Mononuclear cell (primary cell): ENCODE results near the gene ATXN7L1. TPM values are rescaled to one million over a fixed set of nuclear protein-coding genes. Genes with fewer than 3 reads are reported as not detected.
"Not testable (repeated sequence)": the region's sequence is repeated elsewhere in the genome, so short reads cannot be mapped to it uniquely, and the experiment has no call there.

Experiments
- H3K27me3 ChIP-seq: 2 replicates; pipeline ENCODE4 v1.6.0; 2011; ENCODE audit warnings: low read length, control low read depth; ENCODE audit not compliant: insufficient read depth
- H3K4me1 ChIP-seq: 2 replicates; pipeline ENCODE4 v1.5.1; 2011; ENCODE audit warnings: mild to moderate bottlenecking, low read length, control low read depth; ENCODE audit not compliant: insufficient read depth
- H3K4me3 ChIP-seq: 2 replicates; pipeline ENCODE4 v1.5.1; 2011; ENCODE audit warnings: mild to moderate bottlenecking, low read length, moderate library complexity
- H3K9me3 ChIP-seq: 2 replicates; pipeline ENCODE4 v1.5.1; 2011; ENCODE audit warnings: low read depth, mild to moderate bottlenecking, control low read depth, low read length
- total RNA-seq: library from RNA; depleted of rRNA; stranded (reverse); fragments of >200 nt; gene quantifications from one replicate; pipeline ENCODE4 v1.2.3, GENCODE V29; 2012

ATXN7L1 gene
- total RNA-seq, 1 donor = 7.1 TPM

DNA sequence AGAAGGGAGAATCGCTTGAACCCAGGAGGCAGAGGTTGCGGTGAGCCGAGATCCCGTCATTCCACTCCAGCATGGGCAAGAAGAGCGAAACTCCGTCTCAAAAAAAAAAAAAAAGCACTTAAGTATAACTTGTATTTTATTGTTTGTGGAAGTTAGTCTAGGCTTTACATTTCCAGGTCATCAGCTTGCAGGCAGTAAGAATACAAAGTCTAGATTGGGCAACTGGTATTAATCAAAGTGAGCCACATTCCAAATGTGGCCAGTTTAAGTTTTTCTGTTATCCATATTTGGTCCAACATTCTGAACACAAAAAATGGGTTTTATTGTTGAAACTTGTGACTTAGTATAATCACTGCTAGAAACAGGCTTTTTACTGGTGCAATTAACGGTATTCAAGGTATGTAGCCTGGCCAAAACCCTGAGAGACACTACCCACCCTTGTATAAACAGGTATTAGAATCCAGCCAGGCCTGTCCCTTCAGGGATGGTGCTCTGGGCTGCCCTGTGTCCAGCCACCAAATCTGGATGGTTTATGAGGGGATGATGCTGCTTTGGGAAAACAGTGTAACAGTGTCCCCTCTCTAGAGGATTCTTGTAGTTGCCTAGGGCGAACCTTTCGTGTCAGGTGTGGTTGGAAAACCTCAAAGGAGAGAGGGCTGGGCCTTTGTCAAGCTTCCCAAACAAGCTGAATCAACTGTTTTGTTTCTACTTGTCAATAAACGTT, 173.0 kb downstream of the ATXN7L1 start:
- no peaks in the 10 kb centered on the region for H3K27me3 ChIP-seq
- peaks cover 13% of the 10 kb centered on the region for H3K4me1 ChIP-seq
- no peak overlapping the region for H3K4me3 ChIP-seq
- H3K9me3 ChIP-seq = no peaks in the 10 kb centered on the region

DNA sequence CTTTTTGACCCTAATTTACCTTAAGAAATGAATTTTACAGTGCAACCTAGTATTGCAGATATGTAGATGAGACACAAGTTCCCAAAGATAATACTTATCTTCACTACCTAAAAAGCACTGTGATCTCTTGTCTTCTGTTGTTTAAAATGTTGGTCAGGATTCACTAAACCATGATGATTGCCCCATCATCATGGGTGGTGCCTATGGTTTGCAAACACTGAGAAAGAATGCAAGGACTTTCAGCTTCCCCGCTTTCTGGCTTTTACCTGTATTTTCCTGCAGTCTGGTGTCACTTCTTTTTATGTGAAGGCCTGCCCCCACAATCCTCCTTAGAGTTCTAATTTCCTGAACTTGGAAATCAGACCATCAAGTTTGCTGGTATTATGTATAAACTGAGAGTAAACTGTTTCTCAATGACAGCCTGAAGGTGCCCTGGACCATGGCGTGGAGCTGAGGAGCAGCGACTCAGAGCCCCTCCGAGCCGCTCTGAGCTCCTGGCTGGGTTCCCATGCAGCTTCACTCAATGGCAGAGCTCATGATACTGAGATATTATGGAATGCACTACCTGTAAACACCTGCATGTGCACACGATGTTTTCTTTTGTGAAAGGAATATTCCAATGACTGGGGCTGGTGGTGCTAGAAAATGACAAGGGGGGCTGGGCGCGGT, 176.7 kb downstream of the ATXN7L1 start:
- no peak overlapping the region for H3K4me3 ChIP-seq
- no peaks in the 10 kb centered on the region for H3K4me1 ChIP-seq
- no peaks in the 10 kb centered on the region for H3K9me3 ChIP-seq
- no peaks in the 10 kb centered on the region for H3K27me3 ChIP-seq

DNA sequence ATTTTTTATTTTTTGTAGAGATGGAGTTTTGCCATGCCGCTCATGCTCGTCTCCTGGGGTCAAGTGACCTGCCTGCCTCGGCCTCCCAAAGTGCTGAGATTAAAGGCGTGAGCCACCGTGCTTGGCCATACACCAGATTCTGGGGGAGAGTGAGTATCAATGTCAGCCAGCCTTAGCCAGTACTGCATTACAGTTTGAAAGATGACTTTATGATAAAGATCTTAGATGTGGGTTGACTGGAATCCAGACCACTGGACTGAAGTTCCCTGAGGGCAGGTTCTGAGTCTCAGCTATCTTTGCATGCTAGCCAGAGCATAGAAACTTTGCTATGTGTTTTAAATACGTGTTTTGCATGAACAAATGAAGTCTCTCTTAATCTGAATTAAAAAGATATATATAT, 177.9 kb downstream of the ATXN7L1 start:
- Histone ChIP-seq H3K9me3 (no peaks in the 10 kb centered on the region), H3K4me3 (no peak overlapping the region)

DNA sequence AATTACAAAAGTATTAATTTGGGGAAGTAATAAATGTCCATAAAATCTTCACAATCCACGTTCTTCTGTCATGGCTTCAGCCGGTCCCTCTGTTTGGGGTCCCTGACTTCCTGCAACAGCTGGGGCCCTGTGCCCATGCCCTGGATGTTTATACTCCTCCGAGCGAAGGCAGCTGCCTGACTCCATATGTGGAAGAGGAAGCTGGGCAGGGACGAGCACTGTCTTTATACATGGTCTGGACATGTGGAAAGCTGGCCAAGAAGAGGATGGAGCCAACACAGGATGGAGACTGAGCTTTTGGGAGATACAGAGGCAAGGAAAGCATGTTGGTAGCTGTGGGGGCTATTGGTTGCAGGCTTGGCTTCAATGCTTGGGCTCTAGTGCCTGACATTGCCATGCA, 178.6 kb downstream of the ATXN7L1 start:
- Histone ChIP-seq H3K9me3 (no peaks in the 10 kb centered on the region), H3K27me3 (no peaks in the 10 kb centered on the region), H3K4me3 (no peak overlapping the region), H3K4me1 (peaks cover 11% of the 10 kb centered on the region)

More for the DNA sequence above, 177.9 kb downstream of the ATXN7L1 start:
- H3K27me3 ChIP-seq = no peaks in the 10 kb centered on the region
- peaks cover 4% of the 10 kb centered on the region for H3K4me1 ChIP-seq

DNA sequence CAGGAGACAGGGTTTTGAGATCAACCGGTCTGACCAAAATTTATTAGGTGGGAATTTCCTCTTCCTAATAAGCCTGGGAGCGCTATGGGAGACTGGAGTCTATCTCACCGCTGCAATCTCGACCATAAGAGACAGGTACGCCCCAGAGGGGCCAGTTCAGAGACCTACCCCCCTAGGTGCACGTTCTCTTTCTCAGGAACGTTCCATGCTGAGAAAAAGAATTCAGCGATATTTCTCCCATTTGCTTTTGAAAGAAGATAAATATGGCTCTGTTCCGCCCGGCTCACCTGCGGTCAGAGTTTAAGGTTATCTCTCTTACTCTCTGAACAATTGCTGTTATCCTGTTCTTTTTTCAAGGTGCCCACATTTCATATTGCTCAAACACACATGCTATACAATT, 179.2 kb downstream of the ATXN7L1 start:
- H3K9me3 ChIP-seq, H3K27me3 ChIP-seq, H3K4me3 ChIP-seq: not testable (repeated sequence)
- peaks cover 16% of the 10 kb centered on the region for H3K4me1 ChIP-seq

DNA sequence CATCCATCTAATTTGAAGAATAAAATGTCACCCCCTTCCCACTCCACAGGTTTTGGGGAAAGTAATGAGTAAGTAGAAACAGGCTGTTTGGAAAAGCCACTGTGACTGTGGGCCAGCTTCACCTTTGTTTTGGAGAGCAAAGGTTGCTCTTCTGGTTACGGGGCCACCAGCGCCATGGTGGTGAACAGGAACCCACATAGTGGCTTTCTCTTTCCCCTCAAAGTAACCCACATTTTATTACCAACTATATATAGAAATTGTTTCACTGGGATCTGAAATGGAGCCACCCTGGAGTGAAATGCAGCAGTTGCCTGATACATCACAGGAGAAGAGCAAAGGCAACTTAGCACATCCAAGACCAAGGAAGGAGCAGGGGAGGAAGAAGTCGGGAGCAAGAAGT, 182.8 kb downstream of the ATXN7L1 start:
- no peak overlapping the region for H3K4me3 ChIP-seq
- no peaks in the 10 kb centered on the region for H3K27me3 ChIP-seq
- H3K9me3 ChIP-seq = no peaks in the 10 kb centered on the region
- peaks cover 26% of the 10 kb centered on the region for H3K4me1 ChIP-seq

DNA sequence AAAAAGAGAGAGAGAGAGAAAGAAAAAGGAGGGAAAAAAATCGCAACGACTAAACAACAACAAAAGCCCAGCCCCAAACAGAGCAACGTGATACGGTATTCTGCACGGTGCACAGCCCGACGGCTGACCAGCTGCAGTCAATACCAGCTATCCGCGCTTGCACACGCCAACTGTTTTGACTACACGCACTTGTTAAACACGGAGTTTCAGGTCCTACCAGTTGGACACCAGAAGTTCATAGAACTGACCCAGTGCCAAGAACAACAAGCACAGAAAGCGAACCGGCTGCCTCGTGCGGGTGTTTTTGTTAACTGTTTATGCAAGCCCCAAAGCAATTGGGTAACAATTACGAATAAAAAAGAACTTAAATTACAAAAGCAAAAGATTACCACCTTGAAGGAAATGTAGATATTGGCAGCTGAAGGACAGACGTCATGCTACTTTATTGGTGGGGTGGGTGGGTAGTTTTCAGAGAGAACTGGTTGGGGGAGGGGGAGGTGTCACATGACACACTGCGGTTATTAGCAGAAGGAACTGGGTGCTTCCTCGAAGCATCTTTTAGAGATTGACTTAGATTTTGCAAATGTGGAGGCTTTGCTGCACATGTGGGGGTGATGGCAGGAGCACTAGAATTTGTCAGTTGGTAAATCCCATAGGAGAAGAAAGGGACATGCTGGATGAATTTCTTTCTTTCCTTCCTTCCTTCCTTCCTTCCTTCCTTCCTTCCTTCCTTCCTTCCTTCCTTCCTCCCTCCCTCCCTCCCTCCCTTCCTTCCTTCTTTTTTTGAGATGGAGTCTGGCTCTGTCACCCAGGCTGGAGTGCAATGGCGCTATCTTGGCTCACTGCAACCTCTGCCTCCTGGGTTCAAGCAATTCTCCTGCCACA, 184.5 kb downstream of the ATXN7L1 start:
- Histone ChIP-seq H3K27me3 (no peaks in the 10 kb centered on the region), H3K4me1 (peaks cover 26% of the 10 kb centered on the region), H3K4me3 (peak overlapping the region; percentile 85), H3K9me3 (no peaks in the 10 kb centered on the region)

DNA sequence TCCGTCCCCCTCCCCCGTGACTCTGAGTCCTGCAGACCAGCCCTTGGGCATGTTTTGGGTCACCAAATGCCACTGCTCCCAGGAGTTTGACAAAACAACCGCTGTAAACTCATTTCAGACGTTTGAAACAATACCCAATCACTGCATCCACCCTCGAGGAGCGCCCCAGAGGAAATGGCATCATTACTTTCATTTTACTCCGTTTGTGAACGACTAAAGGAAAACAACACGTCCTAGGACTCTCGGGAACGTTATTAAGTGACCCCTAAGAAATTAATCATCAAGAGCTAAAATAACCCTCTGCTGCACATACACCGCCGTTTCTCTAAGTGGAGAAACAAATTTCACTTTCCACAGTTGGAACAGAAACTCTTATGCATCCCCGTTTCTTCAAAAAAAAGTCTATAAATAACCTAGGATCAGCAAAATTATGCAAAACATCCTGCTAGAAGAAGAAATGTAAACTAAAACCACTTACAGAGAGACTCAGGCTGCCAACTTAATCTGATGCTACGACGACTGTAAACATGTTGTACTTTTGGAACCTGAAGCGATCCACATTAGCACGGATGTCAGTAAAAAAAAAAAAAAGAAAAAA, 185.2 kb downstream of the ATXN7L1 start:
- Histone ChIP-seq H3K9me3 (no peaks in the 10 kb centered on the region), H3K4me1 (peaks cover 26% of the 10 kb centered on the region), H3K27me3 (no peaks in the 10 kb centered on the region), H3K4me3 (peak overlapping the region; percentile 85)

DNA sequence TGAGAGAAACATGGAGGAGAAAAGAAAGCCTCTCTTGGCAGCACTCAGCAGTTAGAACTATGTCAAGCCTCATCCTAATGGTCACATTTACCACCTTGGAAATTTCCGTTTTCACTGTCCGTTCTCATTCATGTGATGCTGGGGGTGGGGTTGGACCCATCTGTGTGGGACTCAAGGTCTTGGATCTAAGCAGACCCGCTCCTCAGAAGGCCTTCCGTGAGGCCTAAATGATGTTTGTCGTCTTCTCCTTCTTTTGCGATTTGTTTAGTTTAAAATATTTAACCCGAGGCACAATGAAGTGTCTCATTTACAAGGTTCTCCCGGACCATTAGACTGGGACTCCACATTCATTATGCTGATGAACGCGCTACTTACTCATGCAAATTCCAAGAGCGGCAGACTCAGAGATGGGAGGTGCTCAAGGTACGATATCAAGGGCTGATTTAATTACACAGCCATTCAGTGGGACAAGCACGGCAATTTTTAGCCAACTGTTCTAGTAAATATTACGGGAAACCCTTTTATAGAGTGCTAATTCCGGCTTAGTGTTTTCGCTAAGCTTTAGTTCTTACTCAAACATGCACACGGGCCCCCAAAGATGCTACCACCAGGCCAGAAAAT, 186.0 kb downstream of the ATXN7L1 start:
- peak overlapping the region; percentile 85 for H3K4me3 ChIP-seq
- no peaks in the 10 kb centered on the region for H3K27me3 ChIP-seq
- H3K4me1 ChIP-seq = peaks cover 26% of the 10 kb centered on the region
- no peaks in the 10 kb centered on the region for H3K9me3 ChIP-seq

DNA sequence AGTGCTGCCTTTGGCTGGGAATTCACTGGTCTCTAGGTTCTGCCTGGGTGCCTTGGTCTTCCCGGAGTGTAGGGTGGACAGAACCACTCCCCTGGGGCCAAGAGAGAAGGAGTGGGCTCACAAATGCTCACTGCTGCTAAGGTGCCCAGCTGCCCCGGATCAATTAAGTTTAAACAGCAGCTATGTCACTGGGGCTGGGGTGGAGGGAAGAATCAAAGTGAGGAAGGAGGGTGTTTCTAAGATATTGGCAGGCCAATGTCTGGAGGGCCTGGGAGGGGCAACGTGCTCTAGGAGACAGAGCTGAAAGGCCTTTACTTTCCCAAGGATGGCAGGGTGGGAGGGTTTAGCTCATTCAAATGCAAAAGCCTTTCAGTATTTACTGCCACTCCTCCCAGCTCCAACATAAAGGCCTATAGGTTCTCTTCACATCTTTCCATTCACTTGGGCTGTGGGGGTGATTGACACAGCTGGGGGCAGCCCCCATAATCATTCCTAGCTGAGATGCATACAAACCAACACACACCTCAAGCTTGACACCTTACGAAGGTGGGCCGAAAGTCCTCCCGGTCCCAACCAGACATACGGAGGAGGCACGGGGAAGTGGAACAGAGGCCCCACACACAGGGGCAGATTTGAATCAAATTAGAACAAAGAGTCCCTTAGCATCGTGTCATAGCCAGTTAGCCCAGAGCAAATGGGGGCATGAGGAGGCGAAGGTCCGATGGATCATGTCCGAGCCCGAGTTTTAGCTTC, 187.2 kb downstream of the ATXN7L1 start:
- H3K9me3 ChIP-seq = no peaks in the 10 kb centered on the region
- peaks cover 26% of the 10 kb centered on the region for H3K4me1 ChIP-seq
- H3K4me3 ChIP-seq = no peak overlapping the region
- H3K27me3 ChIP-seq = no peaks in the 10 kb centered on the region

DNA sequence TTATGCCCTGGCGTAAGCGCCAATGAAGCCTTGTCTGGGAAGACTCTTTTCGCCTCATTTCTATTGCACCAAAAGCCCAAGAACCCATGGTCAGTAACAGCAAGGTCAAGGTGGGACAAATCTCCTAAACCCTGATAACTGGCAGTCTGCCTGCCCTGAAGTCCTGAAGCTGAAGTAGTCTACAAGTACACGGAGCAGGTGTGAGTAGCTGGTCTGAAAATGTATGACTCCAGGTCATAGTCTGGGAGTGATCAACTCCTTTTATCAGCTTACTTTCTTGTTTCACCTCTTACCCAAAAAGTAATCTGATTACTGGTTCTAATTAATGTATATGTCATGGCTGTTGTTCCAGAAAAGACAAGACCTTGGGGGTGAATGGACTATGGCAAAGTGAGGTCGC, 187.8 kb downstream of the ATXN7L1 start:
- Histone ChIP-seq H3K4me1 (peaks cover 24% of the 10 kb centered on the region), H3K4me3 (no peak overlapping the region), H3K27me3 (no peaks in the 10 kb centered on the region), H3K9me3 (no peaks in the 10 kb centered on the region)

DNA sequence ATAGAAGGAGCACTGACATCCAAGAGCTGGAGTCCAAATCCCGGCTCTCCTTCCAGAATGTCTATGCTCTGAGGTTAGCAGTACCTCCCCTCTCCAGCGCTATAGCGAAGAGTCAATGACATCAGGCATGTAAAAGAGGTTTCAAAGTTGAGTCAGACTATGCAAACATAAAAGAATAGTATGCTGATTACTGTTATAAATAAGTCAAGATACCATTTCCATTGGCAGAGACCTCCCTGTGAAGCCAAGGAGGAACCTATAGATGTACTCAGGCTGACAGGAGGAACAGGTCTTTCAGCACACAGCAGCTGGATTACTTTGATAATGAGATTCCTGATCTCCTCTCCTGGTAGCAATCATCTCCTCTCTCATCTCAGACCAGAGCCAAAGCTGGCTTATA, 191.2 kb downstream of the ATXN7L1 start:
- H3K27me3 ChIP-seq = no peaks in the 10 kb centered on the region
- H3K4me3 ChIP-seq = no peak overlapping the region
- no peaks in the 10 kb centered on the region for H3K9me3 ChIP-seq
- H3K4me1 ChIP-seq = no peaks in the 10 kb centered on the region

DNA sequence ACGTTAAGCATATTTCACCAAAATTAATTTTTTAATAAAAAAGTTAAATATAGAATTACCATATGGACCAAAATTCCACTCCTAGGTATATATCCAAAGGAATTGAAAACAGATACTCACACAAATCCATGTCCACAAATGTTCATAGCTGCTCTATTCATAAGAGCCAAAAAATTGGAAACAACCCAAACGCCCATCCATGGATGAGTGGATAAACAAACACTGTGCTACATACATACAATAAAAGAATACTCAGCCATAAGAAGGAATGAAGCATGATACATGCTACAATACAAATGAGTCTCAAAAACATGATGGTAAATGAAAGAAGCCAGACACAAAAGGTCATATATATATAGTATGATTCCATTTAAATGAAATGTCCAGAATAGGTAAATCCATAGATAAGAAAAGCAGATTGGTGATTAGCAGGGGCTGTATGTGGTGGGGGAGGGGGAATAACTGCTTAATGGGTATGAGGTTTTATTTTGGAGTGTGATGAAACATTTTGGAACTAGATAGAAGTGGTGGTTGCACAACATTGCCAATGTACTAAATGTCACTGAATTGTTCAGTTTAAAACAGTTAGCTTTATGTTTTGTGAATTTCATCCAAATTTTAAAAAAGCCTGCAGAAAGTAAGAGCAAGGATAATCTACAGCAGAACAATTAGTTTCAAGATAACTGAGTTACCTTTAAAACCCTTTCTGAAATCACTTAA, 193.9 kb downstream of the ATXN7L1 start:
- Histone ChIP-seq H3K4me3 (no peak overlapping the region), H3K27me3 (no peaks in the 10 kb centered on the region), H3K9me3 (no peaks in the 10 kb centered on the region), H3K4me1 (peaks cover 22% of the 10 kb centered on the region)
